ENCODE data around the gene CMTR2.

- no peak for TF ChIP-seq CTCF (IDR thresholded peaks at IDR 0.05)
- TF ChIP-seq POLR2A (IDR thresholded peaks at IDR 0.05): no peak
Observed at GRCh38 chr16:71315269-71315668, 26.1 kb upstream of the CMTR2 start.
